NOMO-1 treated with DMSO at 0.1 percent for 48 hours (cell line): ENCODE results near the gene CIAO3.

ENCODE experiments used
- DNase-seq: peaks from one replicate; lab custom pipeline; 2025; ENCODE audit not compliant: unreplicated experiment; lab: John Stamatoyannopoulos, UW

The CIAO3 gene

GRCh38 chr16:679814-680624 is 60.8 kb downstream of the CIAO3 start, which contains the start of gene STUB1:
TSS of gene STUB1 (plus strand) at chr16:680410. CDS start at chr16:680526, 116 bp downstream.
- peak; percentile 66 for DNase-seq
